ENCODE data around the gene NOP14. TPM values are rescaled to one million over a fixed set of nuclear protein-coding genes. Genes with fewer than 3 reads are reported as not detected.
A peak's percentile ranks its signal among the peaks of the same experiment; 100 is the strongest.

Gene NOP14
- total RNA-seq, 1 experiment from 2014 or later = 50.1 TPM

DNA sequence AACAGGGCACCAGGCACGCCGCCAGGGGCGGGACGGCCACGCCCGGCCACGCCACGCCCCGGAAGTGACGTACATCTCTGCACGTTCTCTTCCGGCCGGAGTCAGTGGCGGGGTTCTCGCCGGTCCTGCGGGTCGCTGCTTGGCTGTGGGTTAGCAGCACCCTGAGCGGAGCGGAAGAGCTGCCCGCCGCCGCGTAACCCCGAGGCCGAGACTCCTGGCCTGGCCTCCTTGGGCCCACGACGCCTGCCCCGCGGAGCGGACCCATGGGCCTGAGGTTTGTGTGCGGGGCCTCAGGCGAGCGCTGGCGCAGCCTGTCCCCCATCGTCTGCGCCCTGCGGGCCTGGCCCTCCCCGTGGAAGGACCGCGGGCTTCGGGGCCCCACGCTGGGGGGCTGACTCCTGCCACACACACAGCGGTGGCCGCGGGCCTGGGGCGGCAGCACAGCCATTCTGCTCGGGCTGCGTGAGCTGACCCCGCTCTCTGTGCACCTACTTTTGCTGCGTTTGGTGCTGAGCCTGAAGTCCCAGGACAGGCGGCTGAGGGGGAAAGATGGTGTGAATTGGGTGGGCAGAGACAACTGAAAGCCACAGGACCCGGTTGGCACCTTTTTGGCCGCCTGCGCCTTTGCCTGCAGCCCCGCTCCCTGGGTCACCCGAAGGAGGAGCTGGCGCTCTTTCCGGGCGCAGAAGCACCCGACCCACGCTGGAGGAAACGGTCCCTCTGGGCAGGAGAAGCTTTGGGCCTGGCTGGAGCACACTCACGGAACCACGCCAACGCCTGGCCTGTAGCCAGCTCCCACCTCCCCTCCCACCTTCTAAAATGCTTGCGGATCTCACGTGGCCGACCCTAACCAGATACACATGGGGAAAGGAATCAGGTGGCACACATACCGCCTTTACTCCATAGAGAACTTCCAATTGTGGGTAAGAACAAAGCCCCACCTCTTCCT, 28.1 kb downstream of the NOP14 start:
- peak overlapping the region; percentile 81 to 89 for H3K4me3 Mint-ChIP-seq
- no peak overlapping the region for H3K4ac ChIP-seq (ENCODE audit: low read depth, low read length)
- H2AK5ac ChIP-seq (ENCODE audit: insufficient read length, low read length) = no peak overlapping the region
- H3K27ac Mint-ChIP-seq = peak overlapping the region in 1 of 3 experiments; percentile 79; a peak in 1 of 7 replicates
- no peak overlapping the region for H3T11ph ChIP-seq (ENCODE audit: low read length)
- no peak overlapping the region for H3K56ac ChIP-seq (ENCODE audit: insufficient read length, low read depth, low read length)
- no peaks in the 10 kb centered on the region for H3K79me1 ChIP-seq (ENCODE audit: insufficient read depth, low read depth, low read length, poor library complexity, severe bottlenecking)
- H3K27me3 Mint-ChIP-seq (ENCODE audit: low read depth) = no peaks in the 10 kb centered on the region; the same call in 1 of the 2 replicates
- H3K79me2 ChIP-seq (ENCODE audit: insufficient read depth, low read length) = no peaks in the 10 kb centered on the region; the same call in 1 of the 2 replicates
- no peaks in the 10 kb centered on the region for H4K20me1 ChIP-seq (ENCODE audit: control insufficient read depth, insufficient read depth, insufficient read length)
- H3K4me2 ChIP-seq (ENCODE audit: insufficient read depth, insufficient read length, low read length) = peak overlapping the region; percentile 61
- no peak overlapping the region for H2BK5ac ChIP-seq (ENCODE audit: insufficient read length, low read length)
- H4K5ac ChIP-seq (ENCODE audit: insufficient read length, low read depth, low read length) = no peak overlapping the region
- H3K23me2 ChIP-seq (ENCODE audit: insufficient read length, low read depth, low read length, poor library complexity, severe bottlenecking) = peaks cover 10% of the 10 kb centered on the region
- no peak overlapping the region for H2AFZ ChIP-seq (ENCODE audit: low read length)
- WGBS (ENCODE audit: extremely low coverage, insufficient read length, low lambda C conversion rate) = no CpG with 5 or more reads among the region's 70 CpGs
- peak overlapping the region; percentile 53 for H3K9ac ChIP-seq (ENCODE audit: extremely low read depth, insufficient read length, low read length)
- no peak overlapping the region for H3K27ac ChIP-seq (ENCODE audit: insufficient read length, low read depth, low read length)
- H4K8ac ChIP-seq (replicated peaks; ENCODE audit: insufficient read length, low read depth, low read length) = no peak overlapping the region
- H2BK20ac ChIP-seq (ENCODE audit: low read depth, low read length, poor library complexity, severe bottlenecking) = no peak overlapping the region
- no peak overlapping the region for H2BK15ac ChIP-seq (ENCODE audit: low read depth, low read length)
- H3K14ac ChIP-seq (ENCODE audit: insufficient read depth, low read length) = no peak overlapping the region
- H3K18ac ChIP-seq (ENCODE audit: insufficient read length, low read depth, low read length) = peak overlapping the region; percentile 76
- H3K23ac ChIP-seq (ENCODE audit: insufficient read length, low read depth, low read length) = no peak overlapping the region
- no peak overlapping the region for H2BK12ac ChIP-seq (ENCODE audit: insufficient read length, low read depth, low read length)
- H3K4me1 ChIP-seq (ENCODE audit: insufficient read depth, low read length) = no peaks in the 10 kb centered on the region
- H2BK120ac ChIP-seq (ENCODE audit: low read depth, low read length, poor library complexity, severe bottlenecking) = no peak overlapping the region
- no peaks in the 10 kb centered on the region for H3K27me3 ChIP-seq (ENCODE audit: insufficient read depth, low read length)
- no peak overlapping the region for H4K91ac ChIP-seq (ENCODE audit: insufficient read length, low read depth, low read length)
- TF ChIP-seq, protein P1, sequence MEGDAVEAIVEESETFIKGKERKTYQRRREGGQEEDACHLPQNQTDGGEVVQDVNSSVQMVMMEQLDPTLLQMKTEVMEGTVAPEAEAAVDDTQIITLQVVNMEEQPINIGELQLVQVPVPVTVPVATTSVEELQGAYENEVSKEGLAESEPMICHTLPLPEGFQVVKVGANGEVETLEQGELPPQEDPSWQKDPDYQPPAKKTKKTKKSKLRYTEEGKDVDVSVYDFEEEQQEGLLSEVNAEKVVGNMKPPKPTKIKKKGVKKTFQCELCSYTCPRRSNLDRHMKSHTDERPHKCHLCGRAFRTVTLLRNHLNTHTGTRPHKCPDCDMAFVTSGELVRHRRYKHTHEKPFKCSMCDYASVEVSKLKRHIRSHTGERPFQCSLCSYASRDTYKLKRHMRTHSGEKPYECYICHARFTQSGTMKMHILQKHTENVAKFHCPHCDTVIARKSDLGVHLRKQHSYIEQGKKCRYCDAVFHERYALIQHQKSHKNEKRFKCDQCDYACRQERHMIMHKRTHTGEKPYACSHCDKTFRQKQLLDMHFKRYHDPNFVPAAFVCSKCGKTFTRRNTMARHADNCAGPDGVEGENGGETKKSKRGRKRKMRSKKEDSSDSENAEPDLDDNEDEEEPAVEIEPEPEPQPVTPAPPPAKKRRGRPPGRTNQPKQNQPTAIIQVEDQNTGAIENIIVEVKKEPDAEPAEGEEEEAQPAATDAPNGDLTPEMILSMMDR (conservative IDR thresholded peaks at IDR 0.05) = no peak
- no peaks in the 10 kb centered on the region for H3K9me3 Mint-ChIP-seq
- H3K4me1 Mint-ChIP-seq = peaks cover 28 to 30% of the 10 kb centered on the region in 2 experiments
- peak; percentile 92 for DNase-seq
- H3K36me3 Mint-ChIP-seq (ENCODE audit: insufficient read depth in 1 of 3, low read depth in 3 of 3) = peaks cover 28 to 61% (median 46%) of the 10 kb centered on the region in 3 experiments; a peak in 6 of 7 replicates
- no peaks in the 10 kb centered on the region for H3K9me3 ChIP-seq (ENCODE audit: control insufficient read depth, low read depth, low read length)

Data from H9 (cell line).